ENCODE measurements around the gene BOD1.

The BOD1 gene

GRCh38 chr5:173582216-173583111, 34.0 kb downstream of the BOD1 start:
- Histone ChIP-seq H3K36me3 (ENCODE audit: insufficient read depth, low read length) (no peaks in the 10 kb centered on the region), H3K9me3 (ENCODE audit: insufficient read depth, low read depth, low read length) (no peaks in the 10 kb centered on the region), H3K9me2 (replicated peaks; ENCODE audit: low read depth, low read length) (no peaks in the 10 kb centered on the region), H3F3A (ENCODE audit: low read depth) (no peaks in the 10 kb centered on the region), H2AFZ (ENCODE audit: low read length) (no peak overlapping the region), H3K9ac (ENCODE audit: low read depth, low read length, poor library complexity, severe bottlenecking) (no peak overlapping the region), H4K20me1 (ENCODE audit: insufficient read depth, low read length, poor library complexity, severe bottlenecking) (no peaks in the 10 kb centered on the region), H3K27me3 (ENCODE audit: insufficient read depth, low read length, poor library complexity, severe bottlenecking) (no peaks in the 10 kb centered on the region), H3K4me3 (ENCODE audit: low read length, poor library complexity, severe bottlenecking) (no peak overlapping the region), H3K4me2 (ENCODE audit: low read depth, low read length, poor library complexity, severe bottlenecking) (no peak overlapping the region), H3K79me2 (ENCODE audit: insufficient read depth, low read length) (no peaks in the 10 kb centered on the region), H3K4me1 (ENCODE audit: insufficient read depth, low read length, poor library complexity, severe bottlenecking) (no peaks in the 10 kb centered on the region)
- TF ChIP-seq EZH2phosphoT487 (IDR thresholded peaks at IDR 0.05; ENCODE audit: borderline replicate concordance) (no peak), CTCF (conservative IDR thresholded peaks at IDR 0.05; ENCODE audit: low read length) (no peak)

DNA sequence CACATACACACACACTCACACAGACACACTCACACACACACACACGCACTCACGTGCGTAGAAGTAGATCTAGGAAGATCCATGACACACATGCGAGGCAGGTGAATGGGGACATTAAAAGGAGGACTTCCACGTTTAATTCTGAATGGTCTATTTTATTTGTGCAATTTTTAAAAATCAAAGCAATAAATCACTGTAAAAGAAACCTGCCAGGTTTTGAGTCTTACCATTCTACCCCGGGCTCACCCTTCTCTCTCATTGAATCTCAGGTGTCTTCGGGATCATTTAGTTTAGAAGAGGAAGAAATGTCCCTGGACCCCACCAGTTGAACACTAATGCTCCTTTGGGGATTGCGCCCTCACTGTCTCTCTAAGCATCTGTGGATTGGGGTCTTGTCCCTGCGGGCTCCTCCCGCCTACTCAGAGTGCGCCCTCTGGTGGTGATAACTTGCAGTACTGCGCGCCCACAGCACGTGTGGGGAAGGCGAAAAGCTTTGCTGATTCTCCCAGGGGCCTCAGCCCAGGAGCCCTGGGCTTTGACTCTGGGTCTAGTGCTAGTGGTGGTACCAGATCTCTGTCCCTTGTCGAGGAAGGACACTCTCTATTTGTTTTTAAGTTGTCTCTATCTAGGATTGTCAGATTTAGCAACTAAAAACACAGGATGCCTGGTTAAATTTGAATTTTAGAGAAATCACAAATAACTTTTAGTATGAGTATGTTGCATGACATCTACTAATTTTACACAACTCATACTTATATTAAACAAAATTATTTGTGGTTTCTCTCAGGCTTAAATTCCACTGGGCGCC, 34.8 kb downstream of the BOD1 start:
- Histone ChIP-seq H3K27me3 (ENCODE audit: insufficient read depth, low read length, poor library complexity, severe bottlenecking) (no peaks in the 10 kb centered on the region), H3K9ac (ENCODE audit: low read depth, low read length, poor library complexity, severe bottlenecking) (no peak overlapping the region), H3K9me2 (replicated peaks; ENCODE audit: low read depth, low read length) (no peaks in the 10 kb centered on the region), H3K79me2 (ENCODE audit: insufficient read depth, low read length) (no peaks in the 10 kb centered on the region), H3F3A (ENCODE audit: low read depth) (no peaks in the 10 kb centered on the region), H3K4me1 (ENCODE audit: insufficient read depth, low read length, poor library complexity, severe bottlenecking) (no peaks in the 10 kb centered on the region), H3K4me2 (ENCODE audit: low read depth, low read length, poor library complexity, severe bottlenecking) (no peak overlapping the region), H3K9me3 (ENCODE audit: insufficient read depth, low read depth, low read length) (no peaks in the 10 kb centered on the region), H3K36me3 (ENCODE audit: insufficient read depth, low read length) (no peaks in the 10 kb centered on the region), H4K20me1 (ENCODE audit: insufficient read depth, low read length, poor library complexity, severe bottlenecking) (no peaks in the 10 kb centered on the region), H2AFZ (ENCODE audit: low read length) (no peak overlapping the region), H3K4me3 (ENCODE audit: low read length, poor library complexity, severe bottlenecking) (no peak overlapping the region)
- no peak for TF ChIP-seq EZH2phosphoT487 (IDR thresholded peaks at IDR 0.05; ENCODE audit: borderline replicate concordance)
- peak; percentile 65 for TF ChIP-seq CTCF (conservative IDR thresholded peaks at IDR 0.05; ENCODE audit: low read length)

DNA sequence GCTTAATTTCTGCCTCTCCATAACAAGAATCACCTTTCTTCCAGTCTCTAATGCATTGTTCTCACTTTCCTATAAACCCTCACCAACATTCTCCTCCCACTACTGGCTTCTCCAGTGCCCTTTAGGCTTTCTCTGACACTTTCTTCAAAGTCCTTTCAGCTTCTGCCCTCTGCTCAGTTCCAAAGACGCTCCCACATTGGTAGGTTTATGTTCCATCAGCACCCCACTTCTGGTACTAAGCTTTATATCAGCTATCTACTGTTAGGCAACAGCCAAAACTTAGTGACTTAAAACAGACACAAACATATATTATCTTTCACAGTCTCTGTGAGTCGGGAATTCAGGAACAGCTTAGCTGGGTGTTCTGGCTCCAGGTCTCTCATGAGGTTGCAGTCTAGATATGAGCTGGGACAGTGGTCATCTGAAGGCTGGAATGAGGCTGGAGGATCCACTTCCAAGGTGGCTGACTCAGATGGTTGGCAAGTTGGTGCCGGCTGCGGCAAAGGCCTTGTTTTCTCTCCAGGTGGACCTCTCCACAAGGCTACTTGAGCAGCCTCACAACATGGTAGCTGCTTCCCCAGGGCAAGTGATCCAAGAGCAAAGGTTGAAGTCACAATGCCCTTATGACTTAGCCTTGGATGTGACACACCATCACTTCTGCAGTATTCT, 37.4 kb downstream of the BOD1 start:
- TF ChIP-seq CTCF (conservative IDR thresholded peaks at IDR 0.05; ENCODE audit: low read length) (no peak), EZH2phosphoT487 (IDR thresholded peaks at IDR 0.05; ENCODE audit: borderline replicate concordance) (no peak)
- no peaks in the 10 kb centered on the region for H3K27me3 ChIP-seq (ENCODE audit: insufficient read depth, low read length, poor library complexity, severe bottlenecking)

More for the DNA sequence above, 37.4 kb downstream of the BOD1 start:
- Histone ChIP-seq H3F3A (ENCODE audit: low read depth) (no peaks in the 10 kb centered on the region), H3K9ac (ENCODE audit: low read depth, low read length, poor library complexity, severe bottlenecking) (no peak overlapping the region), H3K9me3 (ENCODE audit: insufficient read depth, low read depth, low read length) (no peaks in the 10 kb centered on the region), H3K36me3 (ENCODE audit: insufficient read depth, low read length) (no peaks in the 10 kb centered on the region), H3K4me3 (ENCODE audit: low read length, poor library complexity, severe bottlenecking) (no peak overlapping the region), H3K79me2 (ENCODE audit: insufficient read depth, low read length) (no peaks in the 10 kb centered on the region), H4K20me1 (ENCODE audit: insufficient read depth, low read length, poor library complexity, severe bottlenecking) (no peaks in the 10 kb centered on the region), H3K4me2 (ENCODE audit: low read depth, low read length, poor library complexity, severe bottlenecking) (no peak overlapping the region), H2AFZ (ENCODE audit: low read length) (no peak overlapping the region), H3K9me2 (replicated peaks; ENCODE audit: low read depth, low read length) (no peaks in the 10 kb centered on the region), H3K4me1 (ENCODE audit: insufficient read depth, low read length, poor library complexity, severe bottlenecking) (no peaks in the 10 kb centered on the region)
